Sigmoid colon (tissue), 4 donors: ENCODE results near the gene DBF4.
"Not testable (repeated sequence)": the region's sequence is repeated elsewhere in the genome, so short reads cannot be mapped to it uniquely, and the experiment has no call there.

Experiments
- CTCF ChIP-seq, 4 experiments: fragments of 450-650 bp in 3 of 4; fragments of 200-600 bp in 1 of 4; IDR thresholded peaks; one replicate each; pipeline ENCODE4 v1.5.1; 2016 to 2019; ENCODE audit warnings: antibody characterized with exemption in 4 of 4, mild to moderate bottlenecking in 3 of 4, moderate library complexity in 2 of 4
- EP300 ChIP-seq, 4 donors: sonication (generic); formaldehyde crosslinking; IDR thresholded peaks; one replicate each; pipeline ENCODE4 v1.6.1; 2017; ENCODE audit warnings: antibody characterized with exemption in 4 of 4
- POLR2A ChIP-seq, 2 donors: fragments of 450-650 bp; IDR thresholded peaks; one replicate each; pipeline ENCODE4 v1.6.1; 2016; ENCODE audit warnings: antibody characterized with exemption in 2 of 2, mild to moderate bottlenecking in 2 of 2, moderate library complexity in 2 of 2

- not testable (repeated sequence) for TF ChIP-seq POLR2A, EP300, CTCF (IDR thresholded peaks at IDR 0.05)
These were observed 69.6 kb downstream of the DBF4 start for GRCh38 chr7:87945926-87946325.
